Adipose tissue (tissue), 3 donors: ENCODE measurements around the gene PGGT1B. TPM values are rescaled to one million over a fixed set of nuclear protein-coding genes. Genes with fewer than 3 reads are reported as not detected.

Experiments used
- H3K27ac ChIP-seq: one replicate; pipeline ENCODE4 v1.5.1; 2013; ENCODE audit warnings: low read depth, low read length
- WGBS, 3 donors: extraction: QIAGEN DNeasy Blood & Tissue Kit; methylation state at CpG; one replicate each; pipeline ENCODE4 v1.1.7; 2013; 5-methylcytosine and 5-hydroxymethylcytosine counted together
- polyA plus RNA-seq, 3 donors: library from polyadenylated mRNA; stranded (reverse); fragments of 200-250 nt; gene quantifications; one replicate each; pipeline ENCODE4 v1.2.3, GENCODE V29; 2013
- donor health status: healthy with polysubstance abuse.
- donor health status: Bipolar disorder and iron deficiency.
- donor health status: healthy.

Gene PGGT1B
- polyA plus RNA-seq, 3 donors = 2.7 to 8.7 (median 7.0) TPM

GRCh38 chr5:115191474-115192031 is 71.1 kb downstream of the PGGT1B start:
- 59 to 72% (median 68%) methylated on average over 8 of the region's 8 CpGs for WGBS, 3 donors
- no peak overlapping the region for H3K27ac ChIP-seq

DNA sequence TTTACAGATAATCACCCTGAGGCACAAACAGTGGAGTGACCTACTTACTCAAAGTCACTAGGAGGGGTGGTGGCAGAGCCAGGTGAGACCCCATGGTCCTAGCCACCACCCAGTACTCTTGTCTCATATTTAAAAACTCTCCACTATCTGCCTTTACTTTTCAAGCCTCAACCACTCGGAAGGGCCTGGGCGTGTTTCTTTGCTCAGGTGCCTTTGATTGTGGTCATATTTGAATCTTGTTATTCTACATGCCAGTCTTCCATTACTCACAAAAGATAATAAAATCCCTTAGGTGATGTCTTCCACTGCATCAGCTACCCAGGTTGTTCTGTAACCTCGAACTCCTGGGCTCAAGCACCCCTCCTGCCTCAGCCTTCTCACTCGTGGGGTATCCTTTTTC is 72.3 kb downstream of the PGGT1B start:
- H3K27ac ChIP-seq = no peak overlapping the region
- 76 to 85% (median 85%) methylated on average over 4 of the region's 4 CpGs for WGBS, 3 donors

GRCh38 chr5:115189866-115190265 is 72.8 kb downstream of the PGGT1B start:
- 37 to 60% (median 46%) methylated on average over 2 of the region's 2 CpGs for WGBS, 3 donors
- no peak overlapping the region for H3K27ac ChIP-seq

DNA sequence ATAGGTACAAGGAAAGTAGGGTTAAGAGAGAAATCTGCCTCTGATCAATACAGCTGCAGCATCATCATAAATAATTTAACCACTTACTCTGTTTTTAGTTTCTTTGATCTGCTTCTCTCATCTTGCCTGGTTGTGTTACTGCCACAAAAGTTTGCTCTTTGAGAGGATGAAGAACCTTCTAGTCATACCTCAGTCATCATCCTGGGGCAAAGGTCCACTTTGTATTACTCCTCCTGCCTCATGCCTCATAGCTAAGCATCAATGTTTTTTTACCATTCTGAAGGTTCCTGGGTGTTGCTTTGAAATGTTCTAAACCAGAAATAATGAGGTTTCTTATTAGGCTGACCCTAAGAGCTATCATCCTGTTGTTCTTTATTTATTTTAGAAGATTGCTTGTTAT is 75.9 kb downstream of the PGGT1B start:
- no peak overlapping the region for H3K27ac ChIP-seq

DNA sequence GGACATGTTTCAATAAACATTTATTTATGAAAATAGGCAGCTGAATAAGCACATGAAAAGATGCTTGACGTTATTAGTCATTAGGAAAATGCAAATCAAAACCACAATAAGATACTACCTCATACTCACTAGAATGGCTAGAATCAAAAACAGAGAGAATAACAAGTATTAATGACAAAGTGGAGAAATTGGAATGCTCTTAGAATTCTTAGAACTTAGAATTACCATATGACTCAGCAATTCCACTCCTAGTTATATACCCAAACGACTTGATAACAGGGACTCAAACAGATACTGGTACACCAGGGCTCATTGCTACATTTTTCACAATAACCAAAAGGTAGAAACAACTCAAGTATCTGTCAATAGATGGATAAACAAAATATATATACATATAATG is 77.9 kb downstream of the PGGT1B start:
- 73 to 82% (median 76%) methylated on average over 2 of the region's 2 CpGs for WGBS, 3 donors
- no peak overlapping the region for H3K27ac ChIP-seq

DNA sequence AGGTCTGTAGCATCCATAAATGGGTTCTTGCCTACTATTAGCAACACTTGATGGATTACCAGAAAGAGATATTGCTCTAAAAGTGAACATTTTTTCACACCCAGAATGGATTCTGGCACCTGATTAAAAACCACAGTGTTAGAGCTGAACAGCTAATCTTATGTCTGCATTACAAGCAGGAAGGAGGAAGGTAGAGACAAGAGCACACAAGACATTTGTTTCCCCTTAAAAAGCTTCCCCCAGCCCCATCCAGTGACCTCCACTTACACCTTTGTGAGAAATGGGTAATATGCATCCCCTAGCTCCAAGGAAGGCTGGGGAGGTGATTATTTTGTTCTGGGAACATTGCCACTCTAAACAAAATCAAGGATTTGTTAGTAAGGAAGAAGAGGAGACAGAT is 80.9 kb downstream of the PGGT1B start:
- H3K27ac ChIP-seq = no peak overlapping the region

- 1 to 2% (median 1%) methylated on average over 54 of the region's 54 CpGs for WGBS, 3 donors
- H3K27ac ChIP-seq = no peak overlapping the region
These were observed 82.4 kb downstream of the PGGT1B start for GRCh38 chr5:115180165-115180709.

- H3K27ac ChIP-seq = no peak overlapping the region
- WGBS, 3 donors = 0 to 3% (median 3%) methylated on average over 47 to 56 of the region's 56 CpGs
These were observed 83.1 kb downstream of the PGGT1B start for GRCh38 chr5:115179394-115180164.

DNA sequence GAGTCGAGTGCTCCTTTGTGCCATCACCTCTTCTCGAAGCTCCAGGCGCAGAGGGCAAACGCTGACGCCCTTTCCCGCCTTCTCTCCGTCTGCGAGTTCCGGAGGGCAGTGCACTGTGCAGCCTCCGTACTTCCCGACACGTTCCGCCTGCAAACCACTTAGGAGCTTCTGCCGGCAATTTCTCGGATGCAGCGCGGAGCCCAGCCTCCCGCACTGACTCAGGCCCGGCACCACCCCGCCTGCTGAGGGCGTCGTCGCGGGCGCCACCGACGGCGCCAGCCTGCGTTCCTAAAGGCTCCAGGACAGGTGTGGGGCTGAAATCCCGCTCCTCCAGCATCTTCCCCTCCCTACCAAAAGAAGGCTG is 83.7 kb downstream of the PGGT1B start:
- WGBS, 3 donors = 26 to 44% (median 30%) methylated on average over 30 of the region's 30 CpGs

GRCh38 chr5:115170929-115171510 is 91.7 kb downstream of the PGGT1B start:
- WGBS, 3 donors = 15 to 19% (median 18%) methylated on average over 16 of the region's 16 CpGs
- H3K27ac ChIP-seq = no peak overlapping the region

More for the DNA sequence above, 83.7 kb downstream of the PGGT1B start:
- H3K27ac ChIP-seq = no peak overlapping the region

GRCh38 chr5:115170134-115170928 is 92.3 kb downstream of the PGGT1B start:
- 1% methylated on average over 52 to 69 of the region's 69 CpGs for WGBS, 3 donors

DNA sequence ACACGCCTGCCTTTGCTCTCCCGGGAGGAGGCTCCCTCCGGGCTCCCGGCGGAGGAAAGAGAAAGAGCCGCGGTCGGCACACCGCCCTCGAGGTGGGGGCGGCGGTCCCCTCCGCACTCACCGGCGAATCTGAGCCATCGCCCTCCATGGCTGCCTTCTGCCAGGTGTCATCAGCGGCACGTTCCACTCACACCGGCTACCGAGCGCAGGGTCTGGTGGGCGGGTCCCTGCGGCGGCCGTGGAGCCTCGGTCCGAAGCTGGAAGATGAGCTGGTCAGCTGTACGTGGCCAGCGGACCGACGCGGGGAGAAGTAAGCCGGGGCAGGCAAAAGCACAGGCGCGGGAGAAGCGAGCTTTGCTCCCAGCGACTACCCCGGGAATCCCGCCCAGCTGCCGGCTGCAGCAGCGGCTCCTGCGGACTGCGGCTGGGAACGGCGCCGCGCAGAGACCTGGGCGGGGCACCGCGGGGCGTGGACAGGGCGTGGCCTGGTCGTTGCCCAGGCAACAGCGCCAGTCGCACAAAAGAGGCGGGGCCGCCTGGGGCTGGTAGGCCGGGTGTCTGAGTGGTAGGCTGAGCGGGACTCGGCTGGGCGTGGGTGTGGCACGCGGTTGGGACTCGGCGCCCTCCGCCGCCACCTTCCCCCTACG is 93.1 kb downstream of the PGGT1B start, which contains the start of gene TRIM36:
Gene TRIM36, minus strand, starts transcription at position 422 of the 647 bp plus-strand sequence. Its CDS starts 274 bp downstream, at position 148.
- 0 to 1% (median 1%) methylated on average over 53 to 68 of the region's 68 CpGs for WGBS, 3 donors

More at GRCh38 chr5:115170134-115170928, 92.3 kb downstream of the PGGT1B start:
- H3K27ac ChIP-seq = no peak overlapping the region

DNA sequence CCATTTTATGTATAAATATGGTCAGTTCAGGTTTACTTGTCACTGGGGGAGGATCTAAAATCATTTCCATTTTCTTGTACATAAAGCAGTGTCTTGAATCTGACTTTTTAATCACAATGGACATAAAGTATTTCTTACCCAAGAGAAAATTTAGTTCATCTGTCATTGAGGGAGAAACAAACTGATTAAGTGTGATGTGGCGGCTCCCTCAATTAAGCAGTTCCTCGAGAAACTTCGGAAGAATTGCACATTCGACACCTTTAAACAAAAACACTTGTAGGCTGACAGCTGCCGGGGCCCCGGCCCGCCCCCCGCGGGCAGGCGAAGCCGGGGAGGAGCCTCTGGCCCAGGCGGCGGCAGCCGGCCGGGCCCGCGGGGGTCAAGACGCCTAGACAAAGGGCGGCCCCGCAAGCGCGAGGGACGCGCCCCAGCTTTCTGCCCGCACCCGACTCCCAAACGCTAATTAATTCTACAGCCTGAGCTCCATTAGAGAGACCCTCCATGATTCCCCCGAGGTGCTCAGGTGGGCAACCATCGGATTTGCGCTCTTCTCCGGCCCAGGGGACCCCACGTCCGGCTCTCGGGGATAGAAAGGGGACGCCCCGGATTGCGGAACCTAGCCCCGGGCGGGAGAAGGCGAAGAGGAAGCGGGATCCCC is 93.7 kb downstream of the PGGT1B start:
- 1 to 3% (median 2%) methylated on average over 41 of the region's 41 CpGs for WGBS, 3 donors

More for the DNA sequence above, 93.1 kb downstream of the PGGT1B start, which contains the start of gene TRIM36:
- no peak within 1 kb of the TSS for H3K27ac ChIP-seq

DNA sequence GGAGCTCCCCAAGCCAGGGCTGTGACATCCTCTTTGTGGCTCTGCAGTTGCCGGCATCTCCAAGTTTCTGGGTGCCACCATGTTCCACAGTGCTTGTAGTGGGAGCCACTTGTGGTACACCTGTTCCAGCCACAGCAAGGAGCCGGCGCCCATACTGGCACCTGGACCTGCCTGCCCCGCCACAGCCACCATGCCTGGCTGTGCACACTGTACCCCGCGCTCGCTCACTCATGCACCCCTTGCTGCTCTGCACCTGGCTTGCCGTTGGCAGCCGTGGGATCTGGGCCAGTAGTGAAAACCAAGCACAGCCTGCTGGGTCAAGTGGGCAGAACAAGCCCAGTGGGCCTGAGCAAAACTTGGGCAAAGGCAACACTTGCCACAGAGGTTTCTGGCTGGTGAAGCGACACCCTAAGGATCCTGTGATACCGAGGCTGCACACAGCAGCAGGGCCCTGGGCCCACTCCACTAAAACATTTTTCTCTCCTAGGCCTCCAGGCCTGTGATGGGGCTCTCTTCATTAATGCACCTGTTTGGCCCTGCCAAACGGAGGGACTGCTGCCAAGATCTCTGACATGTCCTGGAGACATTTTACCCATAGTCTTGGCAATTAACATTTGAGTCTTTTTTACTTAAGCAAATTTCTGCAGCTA is 95.8 kb downstream of the PGGT1B start:
- 97 to 99% (median 97%) methylated on average over 12 of the region's 12 CpGs for WGBS, 3 donors
- no peak overlapping the region for H3K27ac ChIP-seq

More for the DNA sequence above, 93.7 kb downstream of the PGGT1B start:
- H3K27ac ChIP-seq = no peak overlapping the region

DNA sequence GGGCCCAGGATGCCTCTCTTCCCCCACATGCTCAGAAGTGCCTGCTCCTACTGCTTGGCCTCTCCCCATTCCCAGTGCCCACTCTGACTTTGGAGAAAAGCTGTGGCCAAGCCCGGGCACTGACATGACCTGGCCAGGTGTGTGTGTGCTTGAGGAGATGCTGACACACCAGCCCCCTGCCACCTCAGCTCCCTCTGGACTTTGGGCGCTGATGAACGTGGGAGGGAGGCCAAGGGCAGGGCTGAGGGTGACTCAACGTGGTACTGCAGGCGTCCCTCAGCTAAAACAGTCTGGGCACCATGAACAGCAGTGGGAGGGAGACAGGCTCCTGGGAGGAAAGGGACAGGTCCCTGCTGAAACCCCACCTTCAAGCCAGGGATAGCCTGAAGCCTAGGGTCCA is 96.9 kb downstream of the PGGT1B start:
- 85 to 94% (median 89%) methylated on average over 5 of the region's 5 CpGs for WGBS, 3 donors
- no peak overlapping the region for H3K27ac ChIP-seq

DNA sequence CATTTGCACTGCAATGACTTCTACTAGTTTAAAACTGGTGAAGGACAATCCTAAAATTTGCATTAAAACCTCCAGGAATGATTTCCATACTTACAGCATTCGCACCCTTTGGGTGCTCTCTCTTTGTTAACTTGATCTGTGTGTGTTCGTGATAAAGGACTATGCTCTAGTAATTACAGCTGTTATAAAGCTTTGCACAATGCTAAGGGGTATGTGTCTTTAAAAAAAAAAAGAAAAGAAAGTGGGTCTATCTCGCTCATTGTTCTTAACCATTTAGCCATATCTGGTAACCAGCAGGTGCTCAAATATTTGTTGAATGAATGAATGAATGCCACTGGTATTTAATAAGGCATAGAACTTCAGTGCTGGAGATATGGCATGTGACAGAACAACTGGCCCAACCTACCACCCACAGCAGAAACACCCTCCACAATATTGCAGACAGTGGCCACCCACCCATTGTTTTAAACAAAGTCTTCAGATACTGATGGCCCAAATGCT is 101.7 kb downstream of the PGGT1B start:
- H3K27ac ChIP-seq = no peak overlapping the region
- WGBS, 3 donors = 45 to 91% (median 88%) methylated on average over 3 of the region's 3 CpGs
